ENCODE measurements around the gene YWHAH. TPM values are rescaled to one million over a fixed set of nuclear protein-coding genes. Genes with fewer than 3 reads are reported as not detected.

The YWHAH gene
- total and polyA plus RNA-seq, 2 of the 8 experiments (the other 6 are each of a cell fraction or from before 2014, with no cell fraction given) = 146 to 247 TPM

DNA sequence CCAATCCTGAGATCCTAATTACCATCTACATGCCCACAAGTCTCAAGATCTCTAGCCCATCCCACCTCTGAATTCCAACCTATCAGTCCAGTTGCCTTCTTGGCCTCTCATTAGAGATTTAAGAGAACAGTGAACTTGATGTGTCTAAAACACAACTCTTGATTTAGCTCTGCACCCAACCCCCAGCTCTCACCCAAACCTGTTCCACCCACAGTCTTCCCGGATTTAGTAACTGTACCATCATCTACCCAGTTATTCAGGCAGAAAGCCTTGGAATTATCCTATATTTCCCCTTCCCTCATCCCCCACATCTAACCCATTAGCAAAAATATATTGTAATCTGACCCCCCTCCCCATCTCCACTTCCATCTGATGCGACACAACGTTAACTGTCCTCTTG lies 24.0 kb upstream of the YWHAH start:
- H3K4me2 ChIP-seq (ENCODE audit: insufficient read depth in 1 of 2, low read depth in 2 of 2, low read length in 2 of 2) = no peak overlapping the region
- TF ChIP-seq TCF12 (IDR thresholded peaks at IDR 0.05; ENCODE audit: low read depth, low read length) = no peak
- TF ChIP-seq KDM4A (IDR thresholded peaks at IDR 0.05; ENCODE audit: low read depth, low read length, severe bottlenecking) = no peak
- no peak for TF ChIP-seq ZNF274 (IDR thresholded peaks at IDR 0.05; ENCODE audit: borderline replicate concordance, extremely low read depth, low read length)
- no peak for TF ChIP-seq CHD2 (IDR thresholded peaks at IDR 0.05; ENCODE audit: low read length)
- TF ChIP-seq KDM1A (IDR thresholded peaks at IDR 0.05; ENCODE audit: borderline replicate concordance, low read length) = no peak
- no peak for TF ChIP-seq PHF8 (conservative IDR thresholded peaks at IDR 0.05; ENCODE audit: low read depth, low read length)

More for the DNA sequence above, 24.0 kb upstream of the YWHAH start:
- no peak overlapping the region for H4K5ac ChIP-seq (ENCODE audit: insufficient read length, low read depth, low read length)
- H3K23ac ChIP-seq (ENCODE audit: insufficient read length) = no peak overlapping the region
- H3K23me2 ChIP-seq (ENCODE audit: low read depth, low read length) = peaks cover 4% of the 10 kb centered on the region; the same call in 1 of the 2 replicates
- H4K8ac ChIP-seq (ENCODE audit: extremely low read depth, insufficient read depth, low read length) = no peak overlapping the region
- H2BK12ac ChIP-seq (ENCODE audit: low read depth, low read length) = no peak overlapping the region
- H4K91ac ChIP-seq (replicated peaks; ENCODE audit: insufficient read length, low read length) = no peak overlapping the region
- H3K9ac ChIP-seq (replicated peaks in 1 of 4; ENCODE audit: extremely low read depth in 1 of 4, low read depth in 3 of 4, low read length in 3 of 4) = no peak overlapping the region
- H3K79me2 ChIP-seq (ENCODE audit: control insufficient read depth in 1 of 2, insufficient read depth in 2 of 2, low read length in 2 of 2) = no peaks in the 10 kb centered on the region
- H2AFZ ChIP-seq (ENCODE audit: low read length) = no peak overlapping the region
- H3K4ac ChIP-seq (replicated peaks; ENCODE audit: insufficient read length, low read depth, low read length) = no peak overlapping the region
- H2BK20ac ChIP-seq (ENCODE audit: low read length) = no peak overlapping the region
- H3K56ac ChIP-seq (replicated peaks; ENCODE audit: insufficient read length, low read depth, low read length) = no peak overlapping the region
- no peak overlapping the region for H2BK120ac ChIP-seq (replicated peaks; ENCODE audit: low read depth, low read length)
- H3K79me1 ChIP-seq (ENCODE audit: low read depth, low read length) = no peaks in the 10 kb centered on the region
- no peak overlapping the region for H2BK15ac ChIP-seq (ENCODE audit: low read length)
- FAIRE-seq = no peak
- H3K27ac ChIP-seq (ENCODE audit: low read depth, low read length) = no peak overlapping the region
- ChIA-PET CTCF (ENCODE audit: partially characterized antibody) (interaction anchor here (0.6 to 2.6 kb wide), 4 partner anchors 11 to 50 kb away, joined by 3 to 14 read pairs (median 4); no protein-coding TSS in a partner anchor), POLR2A (ENCODE audit: partially characterized antibody) (interaction anchor here (0.7 to 2.3 kb wide), 2 partner anchors 12 to 21 kb away, joined by 3 to 5 read pairs; no protein-coding TSS in a partner anchor)
- no peak overlapping the region for H2BK5ac ChIP-seq (ENCODE audit: low read depth, low read length)
- no peak overlapping the region for H3K18ac ChIP-seq (ENCODE audit: extremely low read depth, low read length)
- H3K4me1 ChIP-seq (replicated peaks in 1 of 4; ENCODE audit: control insufficient read depth in 3 of 4, insufficient read depth in 4 of 4, low read length in 3 of 4) = no peaks in the 10 kb centered on the region
- H3K27me3 ChIP-seq (replicated peaks in 1 of 4; ENCODE audit: control insufficient read depth in 3 of 4, extremely low read depth in 1 of 4, insufficient read depth in 3 of 4, low read length in 3 of 4) = no peaks in the 10 kb centered on the region
- H4K20me1 ChIP-seq (replicated peaks in 1 of 2; ENCODE audit: control insufficient read depth in 1 of 2, insufficient read depth in 2 of 2, low read length in 2 of 2) = no peaks in the 10 kb centered on the region
- H3K36me3 ChIP-seq (ENCODE audit: control insufficient read depth in 2 of 4, insufficient read depth in 4 of 4, low read length in 3 of 4) = no peaks in the 10 kb centered on the region
- DNase-seq (ENCODE audit: low read depth in 1 of 2, low spot score in 2 of 2) = no peak
- no peak overlapping the region for H3K14ac ChIP-seq (ENCODE audit: insufficient read length)
- H3K9me3 ChIP-seq (ENCODE audit: insufficient read depth in 2 of 2, low read depth in 1 of 2, low read length in 1 of 2) = no peaks in the 10 kb centered on the region
- WGBS, 2 experiments (ENCODE audit: extremely low coverage in 1 of 2, insufficient coverage in 1 of 2, insufficient read length in 1 of 2, insufficient replicate concordance in 2 of 2, low coverage in 1 of 2, low lambda C conversion rate in 2 of 2, missing lambda C conversion rate in 1 of 2) = 90% methylated on average over 3 of the region's 3 CpGs; no CpG with 5 or more reads in 1 of the 2 experiments
- no peak overlapping the region for H2AK5ac ChIP-seq (ENCODE audit: low read depth, low read length)
- no peak overlapping the region for H3K4me3 ChIP-seq (ENCODE audit: extremely low read depth in 1 of 4, insufficient read depth in 2 of 4, low read depth in 3 of 4, low read length in 4 of 4)

Measured in H1 (cell line).